Fibroblast of mammary gland (primary cell): ENCODE measurements around the gene MBD2.
"Not testable (repeated sequence)": the region's sequence is repeated elsewhere in the genome, so short reads cannot be mapped to it uniquely, and the experiment has no call there.

ENCODE experiments used
- DNase-seq: peaks from one replicate; pipeline ENCODE4 v3.0.0-alpha.2; 2010; ENCODE audit warnings: low read depth
- H3K4me3 ChIP-seq: 2 replicates; pipeline ENCODE4 v1.5.1; 2011; ENCODE audit warnings: low read depth, mild to moderate bottlenecking, low read length, moderate library complexity; ENCODE audit not compliant: control insufficient read depth
- CTCF ChIP-seq: conservative IDR thresholded peaks from 2 replicates; pipeline ENCODE4 v1.5.1; 2011; ENCODE audit warnings: low read depth, low read length, inconsistent platforms; ENCODE audit not compliant: control insufficient read depth, insufficient read depth

MBD2 gene

DNA sequence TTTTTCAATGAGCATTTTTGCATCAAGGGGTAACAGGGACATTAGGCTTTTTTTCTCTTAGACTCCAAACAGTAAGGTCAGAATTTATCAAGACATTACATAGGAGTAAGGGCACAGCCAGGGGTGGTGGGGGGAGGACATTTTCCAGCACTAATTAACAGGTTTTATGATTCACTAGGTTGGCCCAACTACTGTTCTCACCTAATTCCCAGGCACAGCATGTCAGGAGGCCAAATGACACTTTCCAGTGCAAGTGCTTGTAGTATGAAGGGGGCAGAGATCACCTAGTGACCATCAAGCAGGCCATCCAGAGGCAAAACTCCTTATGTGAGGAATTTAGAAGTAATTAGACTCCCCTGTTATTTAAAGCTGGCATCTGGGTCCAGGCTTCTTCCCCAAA lies 3.9 kb upstream of the MBD2 start:
- TF ChIP-seq CTCF, result no peak
- H3K4me3 ChIP-seq, result no peak overlapping the region
- no peak for DNase-seq

GRCh38 chr18:54223568-54224241 lies 764 bp downstream of the MBD2 start:
- TF ChIP-seq CTCF, result no peak
- DNase-seq, result peak; percentile 97

GRCh38 chr18:54222922-54223567 lies 1.4 kb downstream of the MBD2 start:
- no peak for DNase-seq
- no peak for TF ChIP-seq CTCF
- H3K4me3 ChIP-seq, result peak overlapping the region; percentile 75

More at GRCh38 chr18:54223568-54224241, 764 bp downstream of the MBD2 start:
- peak overlapping the region; percentile 75 for H3K4me3 ChIP-seq

GRCh38 chr18:54220406-54220805 lies 4.1 kb downstream of the MBD2 start:
- no peak overlapping the region for H3K4me3 ChIP-seq
- DNase-seq, result no peak
- TF ChIP-seq CTCF, result no peak

DNA sequence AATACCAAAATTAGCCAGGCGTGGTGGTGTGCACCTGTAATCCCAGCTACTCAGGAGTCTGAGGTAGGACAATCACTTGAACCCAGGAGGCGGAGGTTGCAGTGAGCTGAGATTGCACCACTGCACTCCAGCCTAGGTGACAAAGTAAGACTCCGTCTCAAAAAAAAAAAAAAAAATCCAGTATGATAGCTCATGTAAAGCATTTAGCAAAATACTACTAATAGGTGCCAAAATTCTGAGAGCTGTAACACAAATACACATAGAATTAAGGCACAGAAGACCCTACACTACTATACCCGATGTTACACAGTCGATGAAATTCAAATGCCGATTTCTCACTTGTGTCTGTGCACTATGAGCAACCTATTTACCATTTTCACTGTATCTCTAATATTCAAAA lies 5.7 kb downstream of the MBD2 start:
- not testable (repeated sequence) for DNase-seq, H3K4me3 ChIP-seq

DNA sequence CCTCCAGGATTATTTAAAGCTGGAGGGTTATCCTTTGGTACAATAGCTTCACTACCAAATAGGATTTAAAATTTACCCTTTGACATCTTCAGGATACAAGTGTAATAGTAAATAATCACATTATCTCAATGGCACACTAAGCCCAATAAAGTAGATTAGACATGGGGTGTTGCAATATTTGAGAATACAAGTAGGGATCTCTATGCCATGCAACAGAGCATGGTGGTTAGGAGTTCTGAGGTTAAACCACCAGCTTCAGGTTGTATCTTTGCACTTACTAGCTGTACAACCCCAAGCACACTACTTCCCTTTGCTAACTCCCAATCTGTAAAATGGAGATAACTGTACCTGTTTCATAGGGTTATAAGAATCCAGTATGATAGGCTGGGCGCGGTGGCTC lies 6.2 kb downstream of the MBD2 start:
- no peak for DNase-seq
- no peak overlapping the region for H3K4me3 ChIP-seq
- no peak for TF ChIP-seq CTCF

DNA sequence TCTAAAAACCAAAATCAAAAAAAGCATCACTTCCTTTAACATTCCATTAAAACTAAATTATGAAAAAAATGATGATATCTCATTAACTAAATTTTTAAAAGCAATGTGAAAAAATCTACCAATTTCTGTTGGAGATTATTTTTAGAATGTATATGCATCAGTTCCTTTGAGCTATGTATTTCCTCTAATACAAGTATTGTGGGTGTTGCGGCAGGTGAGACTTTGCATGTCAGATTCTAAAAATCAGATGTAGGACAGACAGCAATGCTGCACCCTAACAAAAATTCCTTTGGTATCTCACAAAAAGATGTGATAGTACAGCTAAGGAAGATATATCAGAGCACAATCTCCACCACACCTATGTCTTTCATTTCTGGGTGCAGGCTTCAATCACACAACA lies 6.8 kb downstream of the MBD2 start:
- TF ChIP-seq CTCF, result no peak
- no peak overlapping the region for H3K4me3 ChIP-seq
- no peak for DNase-seq
